ENCODE data around the gene NCDN. TPM values are rescaled to one million over a fixed set of nuclear protein-coding genes. Genes with fewer than 3 reads are reported as not detected.
A peak's percentile ranks its signal among the peaks of the same experiment; 100 is the strongest.

Gene NCDN
- total RNA-seq, 1 experiment from 2014 or later, result 26.9 TPM

DNA sequence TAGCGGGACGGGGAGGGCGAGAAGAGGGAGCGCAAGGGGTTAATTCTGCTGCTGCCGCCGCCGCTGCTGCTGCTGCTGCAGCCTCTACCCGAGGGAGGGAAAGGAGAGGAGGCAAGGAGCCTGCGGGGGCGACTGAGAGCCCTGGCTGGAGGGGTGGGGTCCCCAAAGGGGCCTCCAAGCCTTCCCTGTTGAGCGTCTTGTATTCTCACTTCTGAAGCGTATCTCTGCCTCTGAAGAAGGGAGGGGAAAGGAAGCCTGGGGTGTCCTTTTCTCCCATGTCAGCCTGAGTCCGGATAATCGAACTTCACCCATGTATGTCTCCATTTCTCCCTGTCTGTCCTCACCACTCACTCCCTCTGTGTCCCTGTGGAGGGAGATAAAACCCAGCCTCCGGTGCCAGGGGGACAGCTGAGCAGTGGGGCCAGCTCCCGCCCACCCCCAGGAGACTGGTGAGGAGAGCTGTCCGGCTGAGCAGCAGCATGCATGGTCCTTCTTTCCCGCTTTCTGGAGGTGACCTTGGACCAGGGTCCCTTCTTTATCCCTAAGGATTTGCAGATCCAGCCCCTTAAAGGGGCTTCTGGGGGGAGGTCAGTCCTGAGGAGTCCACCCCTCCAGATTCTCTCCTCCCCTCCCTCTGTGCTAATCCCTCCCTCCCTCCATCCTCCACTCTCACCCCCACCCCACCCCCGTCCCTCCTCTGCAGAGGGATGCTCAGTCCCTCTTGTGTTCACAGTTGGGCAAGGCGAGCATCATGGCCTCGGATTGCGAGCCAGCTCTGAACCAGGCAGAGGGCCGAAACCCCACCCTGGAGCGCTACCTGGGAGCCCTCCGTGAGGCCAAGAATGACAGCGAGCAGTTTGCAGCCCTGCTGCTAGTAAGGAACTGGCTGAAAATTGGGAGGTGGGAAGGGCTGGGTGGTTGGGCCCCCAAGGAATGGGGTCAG, 1.0 kb downstream of the NCDN start:
- TF ChIP-seq, protein P1, sequence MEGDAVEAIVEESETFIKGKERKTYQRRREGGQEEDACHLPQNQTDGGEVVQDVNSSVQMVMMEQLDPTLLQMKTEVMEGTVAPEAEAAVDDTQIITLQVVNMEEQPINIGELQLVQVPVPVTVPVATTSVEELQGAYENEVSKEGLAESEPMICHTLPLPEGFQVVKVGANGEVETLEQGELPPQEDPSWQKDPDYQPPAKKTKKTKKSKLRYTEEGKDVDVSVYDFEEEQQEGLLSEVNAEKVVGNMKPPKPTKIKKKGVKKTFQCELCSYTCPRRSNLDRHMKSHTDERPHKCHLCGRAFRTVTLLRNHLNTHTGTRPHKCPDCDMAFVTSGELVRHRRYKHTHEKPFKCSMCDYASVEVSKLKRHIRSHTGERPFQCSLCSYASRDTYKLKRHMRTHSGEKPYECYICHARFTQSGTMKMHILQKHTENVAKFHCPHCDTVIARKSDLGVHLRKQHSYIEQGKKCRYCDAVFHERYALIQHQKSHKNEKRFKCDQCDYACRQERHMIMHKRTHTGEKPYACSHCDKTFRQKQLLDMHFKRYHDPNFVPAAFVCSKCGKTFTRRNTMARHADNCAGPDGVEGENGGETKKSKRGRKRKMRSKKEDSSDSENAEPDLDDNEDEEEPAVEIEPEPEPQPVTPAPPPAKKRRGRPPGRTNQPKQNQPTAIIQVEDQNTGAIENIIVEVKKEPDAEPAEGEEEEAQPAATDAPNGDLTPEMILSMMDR (conservative IDR thresholded peaks at IDR 0.05; ENCODE audit: low read depth, low read length), result no peak
- no peak for TF ChIP-seq EZH2 (IDR thresholded peaks at IDR 0.05; ENCODE audit: borderline replicate concordance, low read depth, low read length, poor library complexity, severe bottlenecking)
- no peaks in the 10 kb centered on the region for H3K9me3 ChIP-seq (ENCODE audit: low read depth, low read length, poor library complexity, severe bottlenecking)
- no peaks in the 10 kb centered on the region for H3K27me3 ChIP-seq (replicated peaks; ENCODE audit: insufficient read depth, low read depth, low read length, poor library complexity)
- peaks cover 6% of the 10 kb centered on the region for H3K36me3 ChIP-seq (ENCODE audit: insufficient read depth, low read length, poor library complexity, severe bottlenecking)
- CTCF ChIA-PET, result interaction anchor here (0.7 to 0.8 kb wide), 2 partner anchors 108 to 171 kb away, joined by 3 read pairs; no protein-coding TSS in a partner anchor
- intact Hi-C loops (cut with micrococcal nuclease; ENCODE audit: unreplicated experiment), result loop anchor here (5.0 kb wide), 1 partner anchor 366 kb away; the partner anchor contains the start of gene SFPQ
- H3K27ac ChIP-seq (ENCODE audit: low read depth, low read length, poor library complexity, severe bottlenecking), result peak overlapping the region; percentile 92
- peak; percentile 65 for DNase-seq (ENCODE audit: low spot score)
- no TSS peak for BruUV-seq (replicated peaks)
- peak overlapping the region; percentile 94 for H3K4me3 ChIP-seq (ENCODE audit: low read depth, low read length, poor library complexity, severe bottlenecking)
- POLR2A ChIA-PET (ENCODE audit: low non-redundant PET), result interaction anchor here (0.6 kb wide), 1 partner anchor 107 kb away, joined by 3 read pairs; no protein-coding TSS in a partner anchor
- H3K4me1 ChIP-seq (ENCODE audit: insufficient read depth, low read length, poor library complexity, severe bottlenecking), result peaks cover 14% of the 10 kb centered on the region

DNA sequence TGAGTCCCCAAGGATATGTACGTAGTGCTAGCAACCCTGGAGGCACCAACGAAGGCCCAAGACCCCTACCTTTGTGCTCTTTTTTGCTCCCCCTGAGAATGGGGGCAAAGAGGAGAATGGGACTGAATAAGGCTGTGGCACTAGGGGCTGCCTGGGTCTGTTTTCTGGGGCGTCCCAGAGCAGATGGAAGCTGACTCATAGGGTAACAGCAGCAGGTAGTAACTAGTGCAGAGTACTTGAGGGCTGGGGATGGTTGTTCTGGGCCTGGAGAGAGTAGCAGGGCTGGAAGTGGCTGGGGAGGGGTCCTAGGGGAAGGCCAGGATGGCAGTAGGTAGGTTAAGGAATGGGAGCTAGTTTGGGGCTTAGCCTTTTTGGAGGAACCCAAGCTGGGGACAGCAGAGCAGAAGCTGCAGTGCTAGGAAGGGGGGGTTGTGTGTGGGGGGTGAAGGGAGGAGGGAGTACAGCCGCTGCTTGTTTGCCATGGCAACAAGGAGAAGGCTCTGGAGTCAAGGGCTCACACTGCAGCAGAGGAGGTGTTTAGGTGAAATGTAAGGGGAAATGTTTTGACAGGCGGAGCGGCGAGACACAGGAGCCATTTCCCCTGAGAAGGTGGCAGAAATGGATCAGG, 1.8 kb downstream of the NCDN start:
- Histone ChIP-seq H3K9me3 (ENCODE audit: low read depth, low read length, poor library complexity, severe bottlenecking) (no peaks in the 10 kb centered on the region), H3K4me3 (ENCODE audit: low read depth, low read length, poor library complexity, severe bottlenecking) (no peak overlapping the region), H3K27ac (ENCODE audit: low read depth, low read length, poor library complexity, severe bottlenecking) (no peak overlapping the region), H3K4me1 (ENCODE audit: insufficient read depth, low read length, poor library complexity, severe bottlenecking) (peaks cover 14% of the 10 kb centered on the region), H3K36me3 (ENCODE audit: insufficient read depth, low read length, poor library complexity, severe bottlenecking) (peaks cover 4% of the 10 kb centered on the region), H3K27me3 (replicated peaks; ENCODE audit: insufficient read depth, low read depth, low read length, poor library complexity) (no peaks in the 10 kb centered on the region)
- intact Hi-C loops (cut with micrococcal nuclease; ENCODE audit: unreplicated experiment), result loop anchor here (5.0 kb wide), 1 partner anchor 367 kb away; the partner anchor contains the start of gene SFPQ
- BruUV-seq (replicated peaks), result no TSS peak
- CTCF ChIA-PET, result interaction anchor here (0.7 to 0.8 kb wide), 2 partner anchors 109 to 170 kb away, joined by 3 read pairs; no protein-coding TSS in a partner anchor
- TF ChIP-seq, protein P1 (conservative IDR thresholded peaks at IDR 0.05; ENCODE audit: low read depth, low read length), result no peak
- TF ChIP-seq EZH2 (IDR thresholded peaks at IDR 0.05; ENCODE audit: borderline replicate concordance, low read depth, low read length, poor library complexity, severe bottlenecking), result no peak
- POLR2A ChIA-PET (ENCODE audit: low non-redundant PET), result no interaction called here
- no peak for DNase-seq (ENCODE audit: low spot score)

DNA sequence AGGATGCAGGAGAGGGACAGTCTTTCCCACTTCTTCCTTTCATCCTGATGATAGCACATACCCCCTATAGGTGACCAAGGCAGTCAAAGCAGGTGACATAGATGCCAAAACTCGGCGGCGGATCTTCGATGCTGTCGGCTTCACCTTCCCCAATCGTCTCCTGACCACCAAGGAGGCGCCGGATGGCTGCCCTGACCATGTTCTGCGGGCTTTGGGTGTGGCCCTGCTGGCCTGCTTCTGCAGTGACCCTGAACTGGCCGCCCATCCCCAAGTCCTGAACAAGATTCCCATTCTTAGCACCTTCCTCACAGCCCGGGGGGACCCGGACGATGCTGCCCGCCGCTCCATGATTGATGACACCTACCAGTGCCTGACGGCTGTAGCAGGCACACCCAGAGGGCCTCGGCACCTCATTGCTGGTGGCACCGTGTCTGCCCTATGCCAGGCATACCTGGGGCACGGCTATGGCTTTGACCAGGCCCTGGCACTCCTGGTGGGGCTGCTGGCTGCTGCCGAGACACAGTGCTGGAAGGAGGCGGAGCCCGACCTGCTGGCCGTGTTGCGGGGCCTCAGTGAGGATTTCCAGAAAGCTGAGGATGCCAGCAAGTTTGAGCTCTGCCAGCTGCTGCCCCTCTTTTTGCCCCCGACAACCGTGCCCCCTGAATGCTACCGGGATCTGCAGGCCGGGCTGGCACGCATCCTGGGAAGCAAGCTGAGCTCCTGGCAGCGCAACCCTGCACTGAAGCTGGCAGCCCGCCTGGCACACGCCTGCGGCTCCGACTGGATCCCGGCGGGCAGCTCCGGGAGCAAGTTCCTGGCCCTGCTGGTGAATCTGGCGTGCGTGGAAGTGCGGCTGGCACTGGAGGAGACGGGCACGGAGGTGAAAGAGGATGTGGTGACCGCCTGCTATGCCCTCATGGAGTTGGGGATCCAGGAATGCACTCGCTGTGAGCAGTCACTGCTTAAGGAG, 2.9 kb downstream of the NCDN start:
- TF ChIP-seq, protein P1 (conservative IDR thresholded peaks at IDR 0.05; ENCODE audit: low read depth, low read length), result no peak
- TF ChIP-seq EZH2 (IDR thresholded peaks at IDR 0.05; ENCODE audit: borderline replicate concordance, low read depth, low read length, poor library complexity, severe bottlenecking), result no peak
- ChIA-PET POLR2A (ENCODE audit: low non-redundant PET) (no interaction called here), CTCF (no interaction called here)
- Histone ChIP-seq H3K27me3 (replicated peaks; ENCODE audit: insufficient read depth, low read depth, low read length, poor library complexity) (no peaks in the 10 kb centered on the region), H3K4me3 (ENCODE audit: low read depth, low read length, poor library complexity, severe bottlenecking) (no peak overlapping the region), H3K9me3 (ENCODE audit: low read depth, low read length, poor library complexity, severe bottlenecking) (no peaks in the 10 kb centered on the region), H3K27ac (ENCODE audit: low read depth, low read length, poor library complexity, severe bottlenecking) (no peak overlapping the region), H3K36me3 (ENCODE audit: insufficient read depth, low read length, poor library complexity, severe bottlenecking) (peaks cover 9% of the 10 kb centered on the region), H3K4me1 (ENCODE audit: insufficient read depth, low read length, poor library complexity, severe bottlenecking) (peaks cover 14% of the 10 kb centered on the region)
- DNase-seq (ENCODE audit: low spot score), result no peak
- intact Hi-C loops (cut with micrococcal nuclease; ENCODE audit: unreplicated experiment), result no loop called here
- no TSS peak for BruUV-seq (replicated peaks)

All from A673 (cell line).